ENCODE results near the gene KLHDC8A. TPM values are rescaled to one million over a fixed set of nuclear protein-coding genes. Genes with fewer than 3 reads are reported as not detected.

Gene KLHDC8A
- total and polyA plus RNA-seq, 2 of the 4 experiments (the other 2 are of a cell fraction), result not detected

- BruUV-seq (replicated peaks), result no TSS peak
- DNase-seq, result no peak
- Histone ChIP-seq H3K56ac (ENCODE audit: extremely low read depth, insufficient read depth, low read length) (no peak overlapping the region), H2BK20ac (ENCODE audit: low read depth, low read length) (no peak overlapping the region), H3K23ac (ENCODE audit: low read depth, low read length) (no peak overlapping the region), H3K4me1 (ENCODE audit: control insufficient read depth, insufficient read depth, low read length) (no peaks in the 10 kb centered on the region), H3K27me3 (ENCODE audit: control insufficient read depth, insufficient read depth, low read length) (peaks cover 84% of the 10 kb centered on the region), H3K36me3 (ENCODE audit: control insufficient read depth, insufficient read depth, low read length) (no peaks in the 10 kb centered on the region), H2AK9ac (replicated peaks; ENCODE audit: low read depth, low read length, poor library complexity) (no peak overlapping the region), H3K4ac (ENCODE audit: low read depth, low read length) (no peak overlapping the region), H3K14ac (replicated peaks; ENCODE audit: low read depth, low read length) (no peak overlapping the region), H4K5ac (ENCODE audit: low read depth, low read length) (no peak overlapping the region), H3K27ac (ENCODE audit: insufficient read depth, low read length) (no peak overlapping the region), H4K20me1 (ENCODE audit: insufficient read depth, low read length) (no peaks in the 10 kb centered on the region), H3K9me3 (ENCODE audit: control insufficient read depth, insufficient read depth, low read length) (no peaks in the 10 kb centered on the region; the same call in 1 of the 2 replicates), H2BK15ac (ENCODE audit: low read depth, low read length) (no peak overlapping the region), H3K9me1 (ENCODE audit: insufficient read depth, low read length) (no peaks in the 10 kb centered on the region), H3K18ac (ENCODE audit: low read depth, low read length) (no peak overlapping the region), H3K9ac (ENCODE audit: low read depth, low read length) (no peak overlapping the region), H4K8ac (ENCODE audit: low read depth in 2 of 2, low read length in 2 of 2) (no peak overlapping the region), H3K79me1 (ENCODE audit: low read depth in 1 of 2, low read length in 2 of 2) (no peaks in the 10 kb centered on the region), H2AK5ac (ENCODE audit: low read depth, low read length) (no peak overlapping the region), H2BK5ac (ENCODE audit: low read depth, low read length, poor library complexity, severe bottlenecking) (no peak overlapping the region), H4K91ac (ENCODE audit: insufficient read depth, low read depth, low read length) (no peak overlapping the region), H2BK120ac (ENCODE audit: low read depth, low read length) (no peak overlapping the region), H3K4me2 (ENCODE audit: low read depth, low read length) (no peak overlapping the region), H2AFZ (replicated peaks; ENCODE audit: low read length, poor library complexity) (no peak overlapping the region), H3K4me3 (ENCODE audit: insufficient read depth, low read depth, low read length) (no peak overlapping the region)
- in situ Hi-C loops (cut with MboI; ENCODE audit: low sequenced_read_pairs), result no loop called here
- WGBS, 2 experiments (ENCODE audit: extremely low coverage in 2 of 2, insufficient read length in 1 of 2), result 62% methylated on average over 4 of the region's 11 CpGs; no CpG with 5 or more reads in 1 of the 2 experiments
- ChIA-PET CTCF (interaction anchor here (1.8 kb wide), 1 partner anchor 11 kb away, joined by 4 read pairs; no protein-coding TSS in a partner anchor), POLR2A (ENCODE audit: unreplicated experiment) (no interaction called here)
- dilution Hi-C loops (cut with HindIII; ENCODE audit: low sequenced_read_pairs, unreplicated experiment), result no loop called here
- TF ChIP-seq CHD1 (IDR thresholded peaks at IDR 0.05; ENCODE audit: low read depth, low read length) (no peak), USF2 (IDR thresholded peaks at IDR 0.05; ENCODE audit: low read depth, low read length) (no peak), RFX5 (IDR thresholded peaks at IDR 0.05; ENCODE audit: low read depth, low read length) (no peak), CTCF (conservative IDR thresholded peaks at IDR 0.05; ENCODE audit: low read depth, low read length) (no peak), POLR2A (IDR thresholded peaks at IDR 0.05; ENCODE audit: low read depth, low read length) (no peak), BHLHE40 (IDR thresholded peaks at IDR 0.05; ENCODE audit: low read depth, low read length) (no peak), CEBPB (IDR thresholded peaks at IDR 0.05; ENCODE audit: low read depth, low read length) (no peak), ELK1 (IDR thresholded peaks at IDR 0.05; ENCODE audit: borderline replicate concordance, low read depth, low read length) (no peak), MAZ (IDR thresholded peaks at IDR 0.05; ENCODE audit: borderline replicate concordance, low read depth, low read length) (no peak), FOS (IDR thresholded peaks at IDR 0.05; ENCODE audit: low read depth, low read length) (no peak), MXI1 (IDR thresholded peaks at IDR 0.05; ENCODE audit: borderline replicate concordance, low read depth, low read length) (no peak), NFE2L2 (IDR thresholded peaks at IDR 0.05; ENCODE audit: low read depth, low read length) (no peak), MAFK (IDR thresholded peaks at IDR 0.05; ENCODE audit: low read depth, low read length) (no peak), SMC3 (IDR thresholded peaks at IDR 0.05; ENCODE audit: low read depth, low read length) (no peak), RAD21 (IDR thresholded peaks at IDR 0.05; ENCODE audit: low read length) (no peak), RCOR1 (IDR thresholded peaks at IDR 0.05; ENCODE audit: insufficient replicate concordance, low read length) (no peak)
- intact Hi-C loops (cut with micrococcal nuclease), result no loop called here
- ATAC-seq (ENCODE audit: low read depth), result no peak
Measured at GRCh38 chr1:205345761-205346160, 11.0 kb downstream of the KLHDC8A start.

Data from IMR-90 (cell line).